ENCODE data around the gene EIF3K. TPM values are rescaled to one million over a fixed set of nuclear protein-coding genes. Genes with fewer than 3 reads are reported as not detected.
A peak's percentile ranks its signal among the peaks of the same experiment; 100 is the strongest.

The EIF3K gene
- total RNA-seq, 2 experiments from 2014 or later: 273 to 287 TPM

GRCh38 chr19:38653028-38653571 is 34.1 kb downstream of the EIF3K start:
- H3K27me3 Mint-ChIP-seq: no peaks in the 10 kb centered on the region
- intact Hi-C loops (cut with micrococcal nuclease): no loop called here
- H3K9me3 Mint-ChIP-seq: no peaks in the 10 kb centered on the region
- no peak overlapping the region for H3K27ac Mint-ChIP-seq
- ChIA-PET POLR2A (interaction anchor here (0.6 kb wide), 1 partner anchor 37 kb away, joined by 4 read pairs; no protein-coding TSS in a partner anchor), CTCF (interaction anchor here (0.9 to 1.0 kb wide), 2 partner anchors 137 to 250 kb away, joined by 3 to 5 read pairs; partner anchors contain the start of gene FAM98C)
- H3K36me3 Mint-ChIP-seq: peaks cover 12% of the 10 kb centered on the region
- DNase-seq: no peak
- peaks cover 84% of the 10 kb centered on the region for H3K4me1 Mint-ChIP-seq (ENCODE audit: low read depth)
- no peak overlapping the region for H3K4me3 Mint-ChIP-seq

GRCh38 chr19:38654628-38655055 is 35.7 kb downstream of the EIF3K start:
- Mint-ChIP-seq H3K4me3 (no peak overlapping the region), H3K27me3 (no peaks in the 10 kb centered on the region), H3K9me3 (no peaks in the 10 kb centered on the region), H3K4me1 (ENCODE audit: low read depth) (peaks cover 79% of the 10 kb centered on the region), H3K36me3 (peaks cover 9% of the 10 kb centered on the region), H3K27ac (no peak overlapping the region)
- CTCF ChIA-PET: interaction anchor here (1.8 kb wide), 1 partner anchor 276 kb away, joined by 6 read pairs; the partner anchor contains the start of genes MRPS12 and SARS2
- POLR2A ChIA-PET: no interaction called here
- DNase-seq: no peak
- intact Hi-C loops (cut with micrococcal nuclease): loop anchor here (1.0 to 5.0 kb wide), 4 partner anchors 32 to 227 kb away; no protein-coding TSS in a partner anchor

- POLR2A ChIA-PET: interaction anchor here (2.3 kb wide), 1 partner anchor 14 kb away, joined by 8 read pairs; no protein-coding TSS in a partner anchor
- CTCF ChIA-PET: interaction anchor here (1.1 to 2.7 kb wide), 3 partner anchors 8 to 275 kb away, joined by 3 to 8 read pairs (median 6); partner anchors contain the start of genes ACTN4, MRPS12 and SARS2
- Mint-ChIP-seq H3K27me3 (no peaks in the 10 kb centered on the region), H3K36me3 (peaks cover 8% of the 10 kb centered on the region), H3K4me1 (ENCODE audit: low read depth) (peaks cover 73% of the 10 kb centered on the region), H3K9me3 (no peaks in the 10 kb centered on the region), H3K4me3 (no peak overlapping the region), H3K27ac (peak overlapping the region; percentile 83)
- intact Hi-C loops (cut with micrococcal nuclease): loop anchor here (1.0 to 5.0 kb wide), 4 partner anchors 31 to 228 kb away; no protein-coding TSS in a partner anchor
- peak; percentile 64 for DNase-seq
Observed at GRCh38 chr19:38655148-38655824, 36.3 kb downstream of the EIF3K start.

GRCh38 chr19:38656171-38656981 is 37.4 kb downstream of the EIF3K start:
- peaks cover 15% of the 10 kb centered on the region for H3K36me3 Mint-ChIP-seq
- DNase-seq: peak; percentile 45
- ChIA-PET CTCF (interaction anchor here (0.8 to 2.7 kb wide), 9 partner anchors 9 to 50 kb away, joined by 3 to 8 read pairs (median 4); partner anchors contain the start of genes ACTN4 and EIF3K), POLR2A (interaction anchor here (0.6 to 2.3 kb wide), 5 partner anchors 9 to 774 kb away, joined by 3 to 9 read pairs (median 3); partner anchors contain the start of gene ACTN4)
- peak overlapping the region; percentile 83 for H3K27ac Mint-ChIP-seq
- peaks cover 70% of the 10 kb centered on the region for H3K4me1 Mint-ChIP-seq (ENCODE audit: low read depth)
- no peaks in the 10 kb centered on the region for H3K9me3 Mint-ChIP-seq
- H3K27me3 Mint-ChIP-seq: no peaks in the 10 kb centered on the region
- intact Hi-C loops (cut with micrococcal nuclease): loop anchor here (5.0 kb wide), 1 partner anchor 76 kb away; no protein-coding TSS in a partner anchor
- H3K4me3 Mint-ChIP-seq: peak overlapping the region; percentile 27

- intact Hi-C loops (cut with micrococcal nuclease): loop anchor here (5.0 kb wide), 1 partner anchor 75 kb away; no protein-coding TSS in a partner anchor
- peaks cover 67% of the 10 kb centered on the region for H3K4me1 Mint-ChIP-seq (ENCODE audit: low read depth)
- H3K4me3 Mint-ChIP-seq: peak overlapping the region; percentile 44
- peak overlapping the region; percentile 87 for H3K27ac Mint-ChIP-seq
- CTCF ChIA-PET: interaction anchor here (0.9 to 2.7 kb wide), 6 partner anchors 10 to 273 kb away, joined by 3 to 8 read pairs (median 6); partner anchors contain the start of genes ACTN4, MRPS12 and SARS2
- H3K9me3 Mint-ChIP-seq: no peaks in the 10 kb centered on the region
- peak; percentile 59 for DNase-seq
- H3K27me3 Mint-ChIP-seq: no peaks in the 10 kb centered on the region
- POLR2A ChIA-PET: interaction anchor here (2.3 kb wide), 1 partner anchor 12 kb away, joined by 8 read pairs; no protein-coding TSS in a partner anchor
- peaks cover 19% of the 10 kb centered on the region for H3K36me3 Mint-ChIP-seq
Observed at GRCh38 chr19:38657633-38658222, 38.7 kb downstream of the EIF3K start.

GRCh38 chr19:38658462-38659306 is 39.7 kb downstream of the EIF3K start:
- intact Hi-C loops (cut with micrococcal nuclease): loop anchor here (5.0 kb wide), 1 partner anchor 74 kb away; no protein-coding TSS in a partner anchor
- Mint-ChIP-seq H3K4me1 (ENCODE audit: low read depth) (peaks cover 69% of the 10 kb centered on the region), H3K36me3 (peaks cover 19% of the 10 kb centered on the region), H3K9me3 (no peaks in the 10 kb centered on the region), H3K4me3 (no peak overlapping the region), H3K27ac (no peak overlapping the region), H3K27me3 (no peaks in the 10 kb centered on the region)
- ChIA-PET CTCF (interaction anchor here (0.7 to 2.3 kb wide), 4 partner anchors 22 to 29 kb away, joined by 3 to 8 read pairs (median 5); no protein-coding TSS in a partner anchor), POLR2A (no interaction called here)
- DNase-seq: no peak

- peaks cover 17% of the 10 kb centered on the region for H3K36me3 Mint-ChIP-seq
- no peaks in the 10 kb centered on the region for H3K27me3 Mint-ChIP-seq
- ChIA-PET CTCF (interaction anchor here (1.9 kb wide), 1 partner anchor 25 kb away, joined by 5 read pairs; no protein-coding TSS in a partner anchor), POLR2A (no interaction called here)
- no peak overlapping the region for H3K27ac Mint-ChIP-seq
- peaks cover 67% of the 10 kb centered on the region for H3K4me1 Mint-ChIP-seq (ENCODE audit: low read depth)
- DNase-seq: no peak
- H3K4me3 Mint-ChIP-seq: no peak overlapping the region
- intact Hi-C loops (cut with micrococcal nuclease): no loop called here
- H3K9me3 Mint-ChIP-seq: no peaks in the 10 kb centered on the region
Observed at GRCh38 chr19:38660724-38661123, 41.7 kb downstream of the EIF3K start.

- Mint-ChIP-seq H3K9me3 (no peaks in the 10 kb centered on the region), H3K27me3 (no peaks in the 10 kb centered on the region), H3K4me1 (ENCODE audit: low read depth) (peaks cover 67% of the 10 kb centered on the region), H3K27ac (no peak overlapping the region), H3K4me3 (no peak overlapping the region), H3K36me3 (peaks cover 17% of the 10 kb centered on the region)
- ChIA-PET CTCF (no interaction called here), POLR2A (no interaction called here)
- DNase-seq: no peak
- intact Hi-C loops (cut with micrococcal nuclease): no loop called here
Observed at GRCh38 chr19:38661136-38661535, 42.1 kb downstream of the EIF3K start.

- CTCF ChIA-PET: no interaction called here
- no peak for DNase-seq
- peaks cover 67% of the 10 kb centered on the region for H3K4me1 Mint-ChIP-seq (ENCODE audit: low read depth)
- intact Hi-C loops (cut with micrococcal nuclease): no loop called here
- H3K27me3 Mint-ChIP-seq: no peaks in the 10 kb centered on the region
- POLR2A ChIA-PET: interaction anchor here (0.6 kb wide), 1 partner anchor 92 kb away, joined by 7 read pairs; no protein-coding TSS in a partner anchor
- no peak overlapping the region for H3K4me3 Mint-ChIP-seq
- H3K9me3 Mint-ChIP-seq: no peaks in the 10 kb centered on the region
- no peak overlapping the region for H3K27ac Mint-ChIP-seq
- peaks cover 17% of the 10 kb centered on the region for H3K36me3 Mint-ChIP-seq
Observed at GRCh38 chr19:38661996-38662395, 43.0 kb downstream of the EIF3K start.

- peaks cover 19% of the 10 kb centered on the region for H3K36me3 Mint-ChIP-seq
- no peak overlapping the region for H3K4me3 Mint-ChIP-seq
- no peak for DNase-seq
- peaks cover 67% of the 10 kb centered on the region for H3K4me1 Mint-ChIP-seq (ENCODE audit: low read depth)
- no peaks in the 10 kb centered on the region for H3K9me3 Mint-ChIP-seq
- ChIA-PET POLR2A (no interaction called here), CTCF (no interaction called here)
- H3K27ac Mint-ChIP-seq: no peak overlapping the region
- intact Hi-C loops (cut with micrococcal nuclease): no loop called here
- H3K27me3 Mint-ChIP-seq: no peaks in the 10 kb centered on the region
Observed at GRCh38 chr19:38662537-38663155, 43.7 kb downstream of the EIF3K start.
